ENCODE results near the gene POU3F1.

The POU3F1 gene

GRCh38 chr1:38087676-38088075, 41.1 kb upstream of the POU3F1 start:
- Histone ChIP-seq H3K4me3 (ENCODE audit: low read depth in 1 of 5, low read length in 5 of 5) (no peak overlapping the region), H3K27me3 (ENCODE audit: control insufficient read depth in 5 of 5, insufficient read depth in 4 of 5, low read length in 5 of 5) (peaks cover 0 to 18% (median 9%) of the 10 kb centered on the region in 5 donors), H3K4me1 (ENCODE audit: control insufficient read depth in 5 of 5, insufficient read depth in 5 of 5, low read length in 5 of 5) (peaks cover 0 to 22% (median 12%) of the 10 kb centered on the region in 5 donors), H3K27ac (ENCODE audit: low read depth, low read length) (no peak overlapping the region), H3K9me3 (ENCODE audit: control insufficient read depth in 5 of 5, low read length in 5 of 5) (no peaks in the 10 kb centered on the region), H3K9ac (ENCODE audit: low read length in 5 of 5) (no peak overlapping the region), H3K36me3 (ENCODE audit: control insufficient read depth in 5 of 5, insufficient read depth in 5 of 5, low read length in 5 of 5) (no peaks in the 10 kb centered on the region)

GRCh38 chr1:38085666-38086330, 39.2 kb upstream of the POU3F1 start:
- peak overlapping the region in 1 of 5 donors; percentile 13 for H3K4me3 ChIP-seq (ENCODE audit: low read depth in 1 of 5, low read length in 5 of 5)
- H3K27ac ChIP-seq (ENCODE audit: low read depth, low read length): no peak overlapping the region
- no peak overlapping the region for H3K9ac ChIP-seq (ENCODE audit: low read length in 5 of 5)
- no peaks in the 10 kb centered on the region for H3K9me3 ChIP-seq (ENCODE audit: control insufficient read depth in 5 of 5, low read length in 5 of 5)
- H3K27me3 ChIP-seq (ENCODE audit: control insufficient read depth in 5 of 5, insufficient read depth in 4 of 5, low read length in 5 of 5): peaks cover 0 to 12% (median 5%) of the 10 kb centered on the region in 5 donors
- no peaks in the 10 kb centered on the region for H3K36me3 ChIP-seq (ENCODE audit: control insufficient read depth in 5 of 5, insufficient read depth in 5 of 5, low read length in 5 of 5)
- peaks cover 0 to 22% (median 12%) of the 10 kb centered on the region in 5 donors for H3K4me1 ChIP-seq (ENCODE audit: control insufficient read depth in 5 of 5, insufficient read depth in 5 of 5, low read length in 5 of 5)

GRCh38 chr1:38084700-38085099, 38.1 kb upstream of the POU3F1 start:
- Histone ChIP-seq H3K4me3 (ENCODE audit: low read depth in 1 of 5, low read length in 5 of 5) (no peak overlapping the region), H3K4me1 (ENCODE audit: control insufficient read depth in 5 of 5, insufficient read depth in 5 of 5, low read length in 5 of 5) (peaks cover 0 to 22% (median 12%) of the 10 kb centered on the region in 5 donors), H3K9ac (ENCODE audit: low read length in 5 of 5) (no peak overlapping the region), H3K9me3 (ENCODE audit: control insufficient read depth in 5 of 5, low read length in 5 of 5) (no peaks in the 10 kb centered on the region), H3K36me3 (ENCODE audit: control insufficient read depth in 5 of 5, insufficient read depth in 5 of 5, low read length in 5 of 5) (no peaks in the 10 kb centered on the region), H3K27ac (ENCODE audit: low read depth, low read length) (no peak overlapping the region), H3K27me3 (ENCODE audit: control insufficient read depth in 5 of 5, insufficient read depth in 4 of 5, low read length in 5 of 5) (peaks cover 0 to 6% (median 4%) of the 10 kb centered on the region in 5 donors)

GRCh38 chr1:38084113-38084512, 37.5 kb upstream of the POU3F1 start:
- Histone ChIP-seq H3K27ac (ENCODE audit: low read depth, low read length) (no peak overlapping the region), H3K9ac (ENCODE audit: low read length in 5 of 5) (no peak overlapping the region)

GRCh38 chr1:38083541-38083940, 36.9 kb upstream of the POU3F1 start:
- Histone ChIP-seq H3K4me3 (ENCODE audit: low read depth in 1 of 5, low read length in 5 of 5) (no peak overlapping the region), H3K27me3 (ENCODE audit: control insufficient read depth in 5 of 5, insufficient read depth in 4 of 5, low read length in 5 of 5) (peaks cover 0 to 3% (median 0%) of the 10 kb centered on the region in 5 donors), H3K36me3 (ENCODE audit: control insufficient read depth in 5 of 5, insufficient read depth in 5 of 5, low read length in 5 of 5) (no peaks in the 10 kb centered on the region), H3K4me1 (ENCODE audit: control insufficient read depth in 5 of 5, insufficient read depth in 5 of 5, low read length in 5 of 5) (peaks cover 0 to 22% (median 12%) of the 10 kb centered on the region in 5 donors), H3K9ac (ENCODE audit: low read length in 5 of 5) (no peak overlapping the region), H3K9me3 (ENCODE audit: control insufficient read depth in 5 of 5, low read length in 5 of 5) (no peaks in the 10 kb centered on the region), H3K27ac (ENCODE audit: low read depth, low read length) (no peak overlapping the region)

More at GRCh38 chr1:38084113-38084512, 37.5 kb upstream of the POU3F1 start:
- H3K9me3 ChIP-seq (ENCODE audit: control insufficient read depth in 5 of 5, low read length in 5 of 5): no peaks in the 10 kb centered on the region
- H3K4me3 ChIP-seq (ENCODE audit: low read depth in 1 of 5, low read length in 5 of 5): no peak overlapping the region
- H3K36me3 ChIP-seq (ENCODE audit: control insufficient read depth in 5 of 5, insufficient read depth in 5 of 5, low read length in 5 of 5): no peaks in the 10 kb centered on the region
- H3K27me3 ChIP-seq (ENCODE audit: control insufficient read depth in 5 of 5, insufficient read depth in 4 of 5, low read length in 5 of 5): peaks cover 0 to 4% (median 3%) of the 10 kb centered on the region in 5 donors
- H3K4me1 ChIP-seq (ENCODE audit: control insufficient read depth in 5 of 5, insufficient read depth in 5 of 5, low read length in 5 of 5): peaks cover 0 to 22% (median 12%) of the 10 kb centered on the region in 5 donors

GRCh38 chr1:38082769-38083263, 36.2 kb upstream of the POU3F1 start:
- no peak overlapping the region for H3K9ac ChIP-seq (ENCODE audit: low read length in 5 of 5)
- no peak overlapping the region for H3K27ac ChIP-seq (ENCODE audit: low read depth, low read length)
- no peaks in the 10 kb centered on the region for H3K9me3 ChIP-seq (ENCODE audit: control insufficient read depth in 5 of 5, low read length in 5 of 5)
- no peak overlapping the region for H3K4me3 ChIP-seq (ENCODE audit: low read depth in 1 of 5, low read length in 5 of 5)
- H3K4me1 ChIP-seq (ENCODE audit: control insufficient read depth in 5 of 5, insufficient read depth in 5 of 5, low read length in 5 of 5): peaks cover 0 to 22% (median 12%) of the 10 kb centered on the region in 5 donors
- H3K27me3 ChIP-seq (ENCODE audit: control insufficient read depth in 5 of 5, insufficient read depth in 4 of 5, low read length in 5 of 5): peaks cover 0 to under 1% (median 0%) of the 10 kb centered on the region in 5 donors
- no peaks in the 10 kb centered on the region for H3K36me3 ChIP-seq (ENCODE audit: control insufficient read depth in 5 of 5, insufficient read depth in 5 of 5, low read length in 5 of 5)

- Histone ChIP-seq H3K9me3 (ENCODE audit: control insufficient read depth in 5 of 5, low read length in 5 of 5) (no peaks in the 10 kb centered on the region), H3K27me3 (ENCODE audit: control insufficient read depth in 5 of 5, insufficient read depth in 4 of 5, low read length in 5 of 5) (peaks cover 0 to 14% (median 3%) of the 10 kb centered on the region in 5 donors), H3K4me1 (ENCODE audit: control insufficient read depth in 5 of 5, insufficient read depth in 5 of 5, low read length in 5 of 5) (no peaks in the 10 kb centered on the region), H3K36me3 (ENCODE audit: control insufficient read depth in 5 of 5, insufficient read depth in 5 of 5, low read length in 5 of 5) (no peaks in the 10 kb centered on the region), H3K27ac (ENCODE audit: low read depth, low read length) (no peak overlapping the region), H3K9ac (ENCODE audit: low read length in 5 of 5) (no peak overlapping the region), H3K4me3 (ENCODE audit: low read depth in 1 of 5, low read length in 5 of 5) (no peak overlapping the region)
Measured at GRCh38 chr1:38079019-38079418, 32.4 kb upstream of the POU3F1 start.

- Histone ChIP-seq H3K27me3 (ENCODE audit: control insufficient read depth in 5 of 5, insufficient read depth in 4 of 5, low read length in 5 of 5) (peaks cover 0 to 20% (median 8%) of the 10 kb centered on the region in 5 donors), H3K27ac (ENCODE audit: low read depth, low read length) (no peak overlapping the region), H3K9me3 (ENCODE audit: control insufficient read depth in 5 of 5, low read length in 5 of 5) (no peaks in the 10 kb centered on the region), H3K9ac (ENCODE audit: low read length in 5 of 5) (no peak overlapping the region), H3K4me3 (ENCODE audit: low read depth in 1 of 5, low read length in 5 of 5) (no peak overlapping the region), H3K4me1 (ENCODE audit: control insufficient read depth in 5 of 5, insufficient read depth in 5 of 5, low read length in 5 of 5) (no peaks in the 10 kb centered on the region), H3K36me3 (ENCODE audit: control insufficient read depth in 5 of 5, insufficient read depth in 5 of 5, low read length in 5 of 5) (no peaks in the 10 kb centered on the region)
Measured at GRCh38 chr1:38077523-38078147, 31.0 kb upstream of the POU3F1 start.

- Histone ChIP-seq H3K9me3 (ENCODE audit: control insufficient read depth in 5 of 5, low read length in 5 of 5) (no peaks in the 10 kb centered on the region), H3K27ac (ENCODE audit: low read depth, low read length) (no peak overlapping the region), H3K27me3 (ENCODE audit: control insufficient read depth in 5 of 5, insufficient read depth in 4 of 5, low read length in 5 of 5) (peaks cover 0 to 25% (median 10%) of the 10 kb centered on the region in 5 donors), H3K36me3 (ENCODE audit: control insufficient read depth in 5 of 5, insufficient read depth in 5 of 5, low read length in 5 of 5) (no peaks in the 10 kb centered on the region), H3K4me3 (ENCODE audit: low read depth in 1 of 5, low read length in 5 of 5) (no peak overlapping the region), H3K4me1 (ENCODE audit: control insufficient read depth in 5 of 5, insufficient read depth in 5 of 5, low read length in 5 of 5) (no peaks in the 10 kb centered on the region), H3K9ac (ENCODE audit: low read length in 5 of 5) (no peak overlapping the region)
Measured at GRCh38 chr1:38076455-38076854, 29.9 kb upstream of the POU3F1 start.

- H3K36me3 ChIP-seq (ENCODE audit: control insufficient read depth in 5 of 5, insufficient read depth in 5 of 5, low read length in 5 of 5): no peaks in the 10 kb centered on the region
- H3K9ac ChIP-seq (ENCODE audit: low read length in 5 of 5): no peak overlapping the region
- H3K4me3 ChIP-seq (ENCODE audit: low read depth in 1 of 5, low read length in 5 of 5): no peak overlapping the region
- peaks cover 0 to 27% (median 14%) of the 10 kb centered on the region in 5 donors for H3K27me3 ChIP-seq (ENCODE audit: control insufficient read depth in 5 of 5, insufficient read depth in 4 of 5, low read length in 5 of 5)
- H3K9me3 ChIP-seq (ENCODE audit: control insufficient read depth in 5 of 5, low read length in 5 of 5): no peaks in the 10 kb centered on the region
- H3K27ac ChIP-seq (ENCODE audit: low read depth, low read length): no peak overlapping the region
- no peaks in the 10 kb centered on the region for H3K4me1 ChIP-seq (ENCODE audit: control insufficient read depth in 5 of 5, insufficient read depth in 5 of 5, low read length in 5 of 5)
Measured at GRCh38 chr1:38076038-38076437, 29.4 kb upstream of the POU3F1 start.

Data from subcutaneous abdominal adipose tissue (tissue), 5 donors.